SK-N-SH treated with all-trans-retinoic acid at 6 μM for 48 hours (cell line): Measurements from ENCODE around the gene MESP1.

Experiments
- ATAC-seq: fragments of 200-7000 bp; cut with Tn5 transposase; 3 replicates; pipeline ENCODE4 v1.9.1; 2020; ENCODE audit warnings: mild to moderate bottlenecking, moderate library complexity
- ARNTL ChIP-seq: fragments of 450-650 bp; formaldehyde crosslinking; IDR thresholded peaks from 2 replicates; pipeline ENCODE4 v1.5.0; 2020; ENCODE audit warnings: low read depth, mild to moderate bottlenecking, moderate library complexity, borderline replicate concordance
- BACH2 ChIP-seq: fragments of 250-450 bp; sonication (Bioruptor Pico); IDR thresholded peaks from 2 replicates; pipeline ENCODE4 v1.9.0; 2021; ENCODE audit warnings: mild to moderate bottlenecking, borderline replicate concordance
- CSDC2 ChIP-seq: fragments of 250-450 bp; sonication (Bioruptor Pico); IDR thresholded peaks from 2 replicates; pipeline ENCODE4 v1.5.0; 2020; ENCODE audit warnings: mild to moderate bottlenecking, moderate library complexity
- ESRRG ChIP-seq: fragments of 250-450 bp; sonication (Bioruptor Pico); IDR thresholded peaks from 2 replicates; pipeline ENCODE4 v1.6.1; 2021; ENCODE audit warnings: mild to moderate bottlenecking
- GLIS3 ChIP-seq: fragments of 250-450 bp; sonication (Bioruptor Pico); IDR thresholded peaks from 2 replicates; pipeline ENCODE4 v1.5.0; 2020; ENCODE audit warnings: mild to moderate bottlenecking, moderate library complexity
- ISL1 ChIP-seq: fragments of 250-450 bp; sonication (Bioruptor Pico); IDR thresholded peaks from 2 replicates; pipeline ENCODE4 v2.1.2; 2022; ENCODE audit warnings: mild to moderate bottlenecking, moderate library complexity
- OSR1 ChIP-seq: fragments of 250-450 bp; sonication (Bioruptor Pico); IDR thresholded peaks from 2 replicates; pipeline ENCODE4 v1.8.0; 2022; ENCODE audit warnings: moderate library complexity, mild to moderate bottlenecking, inconsistent platforms
- PPARA ChIP-seq: fragments of 250-450 bp; sonication (Bioruptor Pico); IDR thresholded peaks from 2 replicates; pipeline ENCODE4 v1.5.0; 2020; ENCODE audit warnings: mild to moderate bottlenecking, borderline replicate concordance
- RARB ChIP-seq: fragments of 250-450 bp; sonication (Bioruptor Pico); IDR thresholded peaks from 2 replicates; pipeline ENCODE4 v1.8.0; 2021; ENCODE audit warnings: mild to moderate bottlenecking, moderate library complexity
- SNAI2 ChIP-seq: fragments of 250-450 bp; sonication (Bioruptor Pico); IDR thresholded peaks from 2 replicates; pipeline ENCODE4 v1.5.0; 2020; ENCODE audit warnings: mild to moderate bottlenecking, moderate library complexity
- TCF4 ChIP-seq: fragments of 250-450 bp; sonication (Bioruptor Pico); IDR thresholded peaks from 2 replicates; pipeline ENCODE4 v1.8.0; 2021; ENCODE audit warnings: mild to moderate bottlenecking, moderate library complexity, borderline replicate concordance
- TOX ChIP-seq: fragments of 250-450 bp; sonication (Bioruptor Pico); IDR thresholded peaks from 2 replicates; pipeline ENCODE4 v1.8.0; 2021; ENCODE audit warnings: mild to moderate bottlenecking, moderate library complexity, borderline replicate concordance
- ZC3H10 ChIP-seq: fragments of 250-450 bp; sonication (Bioruptor Pico); IDR thresholded peaks from 2 replicates; pipeline ENCODE4 v1.5.1; 2021; ENCODE audit warnings: mild to moderate bottlenecking, moderate library complexity
- ZFP3 ChIP-seq: fragments of 250-450 bp; sonication (Bioruptor Pico); IDR thresholded peaks from 2 replicates; pipeline ENCODE4 v1.5.0; 2020; ENCODE audit warnings: mild to moderate bottlenecking, moderate library complexity
- ZFP30 ChIP-seq: fragments of 450-650 bp; formaldehyde crosslinking; IDR thresholded peaks from 2 replicates; pipeline ENCODE4 v1.5.0; 2022; ENCODE audit warnings: mild to moderate bottlenecking, moderate library complexity
- ZNF565 ChIP-seq: fragments of 450-650 bp; formaldehyde crosslinking; conservative IDR thresholded peaks from 2 replicates; pipeline ENCODE4 v1.5.0; 2020; ENCODE audit warnings: low read depth, mild to moderate bottlenecking, moderate library complexity
- ZNF70 ChIP-seq: fragments of 450-650 bp; formaldehyde crosslinking; IDR thresholded peaks from 2 replicates; pipeline ENCODE4 v1.5.0; 2020; ENCODE audit warnings: mild to moderate bottlenecking, moderate library complexity
- ZNF8 ChIP-seq: fragments of 450-650 bp; formaldehyde crosslinking; IDR thresholded peaks from 2 replicates; pipeline ENCODE4 v1.5.0; 2020; ENCODE audit warnings: mild to moderate bottlenecking, moderate library complexity
- TF ChIP-seq, protein P1 (sequence below): fragments of 250-450 bp; sonication (Bioruptor Pico); IDR thresholded peaks from 2 replicates; pipeline ENCODE4 v1.8.0; 2020; ENCODE audit warnings: mild to moderate bottlenecking, moderate library complexity, borderline replicate concordance
- TF ChIP-seq, protein P2 (sequence below): fragments of 250-450 bp; sonication (Bioruptor Pico); IDR thresholded peaks from 2 replicates; pipeline ENCODE4 v1.5.0; 2020; ENCODE audit warnings: mild to moderate bottlenecking, moderate library complexity
- TF ChIP-seq, protein P3 (sequence below): fragments of 250-450 bp; sonication (Bioruptor Pico); IDR thresholded peaks from 2 replicates; pipeline ENCODE4 v1.5.1; 2020; ENCODE audit warnings: low read depth, mild to moderate bottlenecking, moderate library complexity
- TF ChIP-seq, protein P4 (sequence below): fragments of 250-450 bp; sonication (Bioruptor Pico); IDR thresholded peaks from 2 replicates; pipeline ENCODE4 v1.5.1; 2021; ENCODE audit warnings: mild to moderate bottlenecking, moderate library complexity

Gene MESP1

DNA sequence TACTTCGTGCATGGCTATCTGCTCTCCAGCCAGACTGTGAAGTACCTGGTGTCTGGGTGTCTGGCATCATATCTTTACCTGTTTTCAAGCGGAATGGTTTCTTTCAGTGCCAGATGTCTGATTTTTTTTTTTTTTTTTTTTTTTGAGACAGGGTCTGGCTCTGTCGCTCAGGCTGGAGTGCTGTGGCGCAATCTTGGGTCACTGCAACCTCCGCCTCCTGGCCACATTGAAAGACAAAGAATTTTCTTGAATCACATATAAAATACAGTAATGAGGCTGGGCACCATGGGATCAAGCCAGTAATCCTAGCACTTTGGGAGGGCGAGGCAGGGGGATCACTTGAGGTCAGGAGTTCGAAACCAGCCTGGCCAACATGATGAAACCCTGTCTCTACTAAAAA, 2.8 kb upstream of the MESP1 start (continued):
- TF ChIP-seq ARNTL (CRISPR knock-in tag) (no peak), TOX (CRISPR knock-in tag) (no peak), TCF4 (no peak), ISL1 (CRISPR knock-in tag) (no peak), ZNF8 (CRISPR knock-in tag) (no peak)
- TF ChIP-seq, protein P1, sequence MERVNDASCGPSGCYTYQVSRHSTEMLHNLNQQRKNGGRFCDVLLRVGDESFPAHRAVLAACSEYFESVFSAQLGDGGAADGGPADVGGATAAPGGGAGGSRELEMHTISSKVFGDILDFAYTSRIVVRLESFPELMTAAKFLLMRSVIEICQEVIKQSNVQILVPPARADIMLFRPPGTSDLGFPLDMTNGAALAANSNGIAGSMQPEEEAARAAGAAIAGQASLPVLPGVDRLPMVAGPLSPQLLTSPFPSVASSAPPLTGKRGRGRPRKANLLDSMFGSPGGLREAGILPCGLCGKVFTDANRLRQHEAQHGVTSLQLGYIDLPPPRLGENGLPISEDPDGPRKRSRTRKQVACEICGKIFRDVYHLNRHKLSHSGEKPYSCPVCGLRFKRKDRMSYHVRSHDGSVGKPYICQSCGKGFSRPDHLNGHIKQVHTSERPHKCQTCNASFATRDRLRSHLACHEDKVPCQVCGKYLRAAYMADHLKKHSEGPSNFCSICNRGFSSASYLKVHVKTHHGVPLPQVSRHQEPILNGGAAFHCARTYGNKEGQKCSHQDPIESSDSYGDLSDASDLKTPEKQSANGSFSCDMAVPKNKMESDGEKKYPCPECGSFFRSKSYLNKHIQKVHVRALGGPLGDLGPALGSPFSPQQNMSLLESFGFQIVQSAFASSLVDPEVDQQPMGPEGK (CRISPR knock-in tag): no peak

GRCh38 chr15:89751748-89752147, 699 bp upstream of the MESP1 start:
- TF ChIP-seq ZC3H10 (CRISPR knock-in tag) (no peak), PPARA (no peak), ZNF8 (CRISPR knock-in tag) (no peak), OSR1 (CRISPR knock-in tag) (no peak), ZNF70 (CRISPR knock-in tag) (no peak), GLIS3 (CRISPR knock-in tag) (no peak), ARNTL (CRISPR knock-in tag) (no peak), RARB (no peak), BACH2 (CRISPR knock-in tag) (no peak), ZNF565 (no peak), ESRRG (CRISPR knock-in tag) (no peak), CSDC2 (CRISPR knock-in tag) (no peak)
- TF ChIP-seq, protein P2, sequence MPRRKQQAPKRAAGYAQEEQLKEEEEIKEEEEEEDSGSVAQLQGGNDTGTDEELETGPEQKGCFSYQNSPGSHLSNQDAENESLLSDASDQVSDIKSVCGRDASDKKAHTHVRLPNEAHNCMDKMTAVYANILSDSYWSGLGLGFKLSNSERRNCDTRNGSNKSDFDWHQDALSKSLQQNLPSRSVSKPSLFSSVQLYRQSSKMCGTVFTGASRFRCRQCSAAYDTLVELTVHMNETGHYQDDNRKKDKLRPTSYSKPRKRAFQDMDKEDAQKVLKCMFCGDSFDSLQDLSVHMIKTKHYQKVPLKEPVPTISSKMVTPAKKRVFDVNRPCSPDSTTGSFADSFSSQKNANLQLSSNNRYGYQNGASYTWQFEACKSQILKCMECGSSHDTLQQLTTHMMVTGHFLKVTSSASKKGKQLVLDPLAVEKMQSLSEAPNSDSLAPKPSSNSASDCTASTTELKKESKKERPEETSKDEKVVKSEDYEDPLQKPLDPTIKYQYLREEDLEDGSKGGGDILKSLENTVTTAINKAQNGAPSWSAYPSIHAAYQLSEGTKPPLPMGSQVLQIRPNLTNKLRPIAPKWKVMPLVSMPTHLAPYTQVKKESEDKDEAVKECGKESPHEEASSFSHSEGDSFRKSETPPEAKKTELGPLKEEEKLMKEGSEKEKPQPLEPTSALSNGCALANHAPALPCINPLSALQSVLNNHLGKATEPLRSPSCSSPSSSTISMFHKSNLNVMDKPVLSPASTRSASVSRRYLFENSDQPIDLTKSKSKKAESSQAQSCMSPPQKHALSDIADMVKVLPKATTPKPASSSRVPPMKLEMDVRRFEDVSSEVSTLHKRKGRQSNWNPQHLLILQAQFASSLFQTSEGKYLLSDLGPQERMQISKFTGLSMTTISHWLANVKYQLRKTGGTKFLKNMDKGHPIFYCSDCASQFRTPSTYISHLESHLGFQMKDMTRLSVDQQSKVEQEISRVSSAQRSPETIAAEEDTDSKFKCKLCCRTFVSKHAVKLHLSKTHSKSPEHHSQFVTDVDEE: no peak
- TF ChIP-seq, protein P3, sequence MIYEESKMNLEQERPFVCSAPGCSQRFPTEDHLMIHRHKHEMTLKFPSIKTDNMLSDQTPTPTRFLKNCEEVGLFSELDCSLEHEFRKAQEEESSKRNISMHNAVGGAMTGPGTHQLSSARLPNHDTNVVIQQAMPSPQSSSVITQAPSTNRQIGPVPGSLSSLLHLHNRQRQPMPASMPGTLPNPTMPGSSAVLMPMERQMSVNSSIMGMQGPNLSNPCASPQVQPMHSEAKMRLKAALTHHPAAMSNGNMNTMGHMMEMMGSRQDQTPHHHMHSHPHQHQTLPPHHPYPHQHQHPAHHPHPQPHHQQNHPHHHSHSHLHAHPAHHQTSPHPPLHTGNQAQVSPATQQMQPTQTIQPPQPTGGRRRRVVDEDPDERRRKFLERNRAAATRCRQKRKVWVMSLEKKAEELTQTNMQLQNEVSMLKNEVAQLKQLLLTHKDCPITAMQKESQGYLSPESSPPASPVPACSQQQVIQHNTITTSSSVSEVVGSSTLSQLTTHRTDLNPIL (CRISPR knock-in tag): no peak
- TF ChIP-seq, protein P4, sequence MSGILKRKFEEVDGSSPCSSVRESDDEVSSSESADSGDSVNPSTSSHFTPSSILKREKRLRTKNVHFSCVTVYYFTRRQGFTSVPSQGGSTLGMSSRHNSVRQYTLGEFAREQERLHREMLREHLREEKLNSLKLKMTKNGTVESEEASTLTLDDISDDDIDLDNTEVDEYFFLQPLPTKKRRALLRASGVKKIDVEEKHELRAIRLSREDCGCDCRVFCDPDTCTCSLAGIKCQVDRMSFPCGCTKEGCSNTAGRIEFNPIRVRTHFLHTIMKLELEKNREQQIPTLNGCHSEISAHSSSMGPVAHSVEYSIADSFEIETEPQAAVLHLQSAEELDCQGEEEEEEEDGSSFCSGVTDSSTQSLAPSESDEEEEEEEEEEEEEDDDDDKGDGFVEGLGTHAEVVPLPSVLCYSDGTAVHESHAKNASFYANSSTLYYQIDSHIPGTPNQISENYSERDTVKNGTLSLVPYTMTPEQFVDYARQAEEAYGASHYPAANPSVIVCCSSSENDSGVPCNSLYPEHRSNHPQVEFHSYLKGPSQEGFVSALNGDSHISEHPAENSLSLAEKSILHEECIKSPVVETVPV (CRISPR knock-in tag): no peak
- TF ChIP-seq, protein P1 (CRISPR knock-in tag): no peak
- TF ChIP-seq, all 23 proteins: peak for 0

DNA sequence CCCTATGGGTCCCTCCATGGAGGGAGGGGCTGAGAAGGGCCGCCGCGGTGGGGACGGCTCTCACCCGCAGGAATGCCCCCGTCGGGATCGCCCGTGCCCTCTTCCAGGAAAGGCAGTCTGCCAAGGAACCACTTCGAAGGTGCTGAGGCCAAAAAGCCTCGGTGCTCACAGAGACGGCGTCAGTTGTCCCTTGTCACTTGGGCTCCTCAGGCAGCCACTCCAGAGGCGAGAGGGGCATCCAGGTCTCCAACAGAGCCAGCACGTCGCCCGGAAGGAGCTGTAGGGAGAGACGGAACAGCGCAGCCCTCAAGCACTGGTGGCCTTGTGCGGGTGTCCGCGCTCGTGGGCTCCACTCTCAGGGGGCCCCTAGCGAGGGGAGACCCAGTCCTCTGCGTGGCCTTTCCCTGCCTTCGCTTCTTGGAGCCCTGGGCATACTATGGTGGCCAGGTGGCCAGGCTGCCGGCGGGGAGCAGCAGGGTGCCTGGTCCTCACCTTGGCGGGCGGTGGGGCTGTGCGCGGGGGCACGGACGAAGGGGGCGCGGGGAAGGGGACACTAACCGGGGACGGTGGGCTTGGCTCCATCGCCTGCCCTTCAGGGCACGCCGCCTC, 994 bp downstream of the MESP1 start:
- no peak for ATAC-seq

More at GRCh38 chr15:89751748-89752147, 699 bp upstream of the MESP1 start:
- no peak for ATAC-seq

More for the DNA sequence above, 994 bp downstream of the MESP1 start:
- TF ChIP-seq ARNTL (CRISPR knock-in tag) (no peak), CSDC2 (CRISPR knock-in tag) (no peak), GLIS3 (CRISPR knock-in tag) (no peak), PPARA (no peak), ZFP3 (CRISPR knock-in tag) (no peak), ZNF565 (no peak), ESRRG (CRISPR knock-in tag) (no peak), ZNF70 (CRISPR knock-in tag) (no peak), SNAI2 (CRISPR knock-in tag) (no peak), ISL1 (CRISPR knock-in tag) (no peak), ZFP30 (CRISPR knock-in tag) (no peak)
- TF ChIP-seq, protein P3 (CRISPR knock-in tag): no peak
